Calu3 (cell line): ENCODE results near the gene MARCHF10. TPM values are rescaled to one million over a fixed set of nuclear protein-coding genes. Genes with fewer than 3 reads are reported as not detected.
"Not testable (repeated sequence)": the region's sequence is repeated elsewhere in the genome, so short reads cannot be mapped to it uniquely, and the experiment has no call there.

ENCODE experiments used
- BruUV-seq: library from RNA; stranded (reverse); fragments of 400-500 nt; replicated peaks from 2 replicates; lab custom pipeline; 2021; lab: Mats Ljungman, UMichigan
- CTCF ChIA-PET: fragments of 300-600 bp; sonication (Branson Sonifier 250); formaldehyde crosslinking; loops from one replicate; lab custom pipeline; 2022; ENCODE audit warnings: antibody characterized with exemption; lab: Charles Lee
- DNase-seq: peaks from one replicate; pipeline ENCODE4 v3.0.0; 2022
- H3K27ac Mint-ChIP-seq: one replicate; pipeline ENCODE4 v1.8.0; 2022; ENCODE audit warnings: mixed read lengths; ENCODE audit not compliant: unreplicated experiment
- H3K27me3 Mint-ChIP-seq: one replicate; pipeline ENCODE4 v1.8.0; 2022; ENCODE audit warnings: mixed read lengths; ENCODE audit not compliant: unreplicated experiment
- H3K36me3 Mint-ChIP-seq: one replicate; pipeline ENCODE4 v1.8.0; 2022; ENCODE audit warnings: mild to moderate bottlenecking, moderate library complexity, mixed read lengths; ENCODE audit not compliant: insufficient read depth, unreplicated experiment
- H3K4me1 Mint-ChIP-seq: one replicate; pipeline ENCODE4 v1.8.0; 2022; ENCODE audit warnings: mild to moderate bottlenecking, low read depth, mixed read lengths; ENCODE audit not compliant: unreplicated experiment
- H3K4me3 Mint-ChIP-seq: one replicate; pipeline ENCODE4 v1.8.0; 2022; ENCODE audit warnings: mild to moderate bottlenecking, low read depth, moderate library complexity, mixed read lengths; ENCODE audit not compliant: unreplicated experiment
- H3K9me3 Mint-ChIP-seq: one replicate; pipeline ENCODE4 v1.8.0; 2022; ENCODE audit warnings: low read depth, mixed read lengths; ENCODE audit not compliant: unreplicated experiment
- intact Hi-C: fragments of 100-400 bp; cut with micrococcal nuclease; formaldehyde crosslinking; loops from one replicate; pipeline ENCODE4 v1.10.0; 2022; ENCODE audit not compliant: unreplicated experiment
- total RNA-seq: library from RNA; stranded (reverse); gene quantifications from 2 replicates; pipeline ENCODE4 v1.2.3, GENCODE V29; 2022
- TF ChIP-seq, protein P1 (sequence below): fragments of 200-600 bp; IDR thresholded peaks from one replicate; pipeline ENCODE4 v1.8.0; 2022; ENCODE audit warnings: antibody characterized with exemption; ENCODE audit not compliant: unreplicated experiment

Gene MARCHF10
- total RNA-seq, 1 experiment from 2014 or later: not detected

DNA sequence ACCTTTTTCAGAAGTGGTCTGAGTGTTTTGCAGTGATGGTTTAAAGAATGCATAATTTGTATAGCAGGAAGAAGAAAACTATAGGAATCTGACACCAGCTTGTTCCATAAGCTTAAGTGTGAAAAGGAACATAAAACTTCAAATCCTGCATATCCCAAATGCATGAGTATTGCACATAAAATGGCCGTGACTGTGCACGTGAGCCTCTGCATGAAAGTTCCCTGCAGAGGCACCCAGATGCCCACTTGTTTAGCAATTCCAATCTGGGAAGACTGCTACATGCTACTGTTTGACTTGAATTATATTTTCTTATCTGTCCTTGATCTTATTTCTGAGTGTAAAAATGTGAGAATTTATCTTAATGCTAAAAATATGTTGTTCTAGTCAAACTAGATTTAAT lies 21.5 kb downstream of the MARCHF10 start:
- H3K36me3 Mint-ChIP-seq: peaks cover under 1% of the 10 kb centered on the region
- TF ChIP-seq, protein P1, sequence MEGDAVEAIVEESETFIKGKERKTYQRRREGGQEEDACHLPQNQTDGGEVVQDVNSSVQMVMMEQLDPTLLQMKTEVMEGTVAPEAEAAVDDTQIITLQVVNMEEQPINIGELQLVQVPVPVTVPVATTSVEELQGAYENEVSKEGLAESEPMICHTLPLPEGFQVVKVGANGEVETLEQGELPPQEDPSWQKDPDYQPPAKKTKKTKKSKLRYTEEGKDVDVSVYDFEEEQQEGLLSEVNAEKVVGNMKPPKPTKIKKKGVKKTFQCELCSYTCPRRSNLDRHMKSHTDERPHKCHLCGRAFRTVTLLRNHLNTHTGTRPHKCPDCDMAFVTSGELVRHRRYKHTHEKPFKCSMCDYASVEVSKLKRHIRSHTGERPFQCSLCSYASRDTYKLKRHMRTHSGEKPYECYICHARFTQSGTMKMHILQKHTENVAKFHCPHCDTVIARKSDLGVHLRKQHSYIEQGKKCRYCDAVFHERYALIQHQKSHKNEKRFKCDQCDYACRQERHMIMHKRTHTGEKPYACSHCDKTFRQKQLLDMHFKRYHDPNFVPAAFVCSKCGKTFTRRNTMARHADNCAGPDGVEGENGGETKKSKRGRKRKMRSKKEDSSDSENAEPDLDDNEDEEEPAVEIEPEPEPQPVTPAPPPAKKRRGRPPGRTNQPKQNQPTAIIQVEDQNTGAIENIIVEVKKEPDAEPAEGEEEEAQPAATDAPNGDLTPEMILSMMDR: no peak
- peaks cover 32% of the 10 kb centered on the region for H3K4me1 Mint-ChIP-seq
- no peak overlapping the region for H3K4me3 Mint-ChIP-seq
- no TSS peak for BruUV-seq
- CTCF ChIA-PET: no interaction called here
- DNase-seq: no peak
- intact Hi-C loops: no loop called here
- peaks cover 4% of the 10 kb centered on the region for H3K9me3 Mint-ChIP-seq
- H3K27me3 Mint-ChIP-seq: no peaks in the 10 kb centered on the region
- H3K27ac Mint-ChIP-seq: no peak overlapping the region

DNA sequence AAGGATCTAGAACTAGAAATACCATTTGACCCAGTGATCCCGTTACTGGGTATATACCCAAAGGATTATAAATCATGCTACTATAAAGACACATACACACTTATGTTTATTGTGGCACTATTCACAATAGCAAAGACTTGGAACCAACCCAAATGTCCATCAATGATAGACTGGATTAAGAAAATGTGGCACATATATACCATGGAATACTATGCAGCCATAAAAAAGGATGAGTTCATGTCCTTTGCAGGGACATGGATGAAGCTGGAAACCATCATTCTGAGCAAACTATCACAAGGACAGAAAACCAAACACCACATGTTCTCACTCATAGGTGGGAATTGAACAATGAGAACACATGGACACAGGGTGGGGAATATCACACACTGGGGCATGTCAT lies 22.1 kb downstream of the MARCHF10 start:
- DNase-seq, H3K36me3 Mint-ChIP-seq, H3K9me3 Mint-ChIP-seq, H3K4me3 Mint-ChIP-seq, CTCF ChIA-PET, H3K27ac Mint-ChIP-seq, intact Hi-C loops, H3K27me3 Mint-ChIP-seq, BruUV-seq: not testable (repeated sequence)
- peaks cover 26% of the 10 kb centered on the region for H3K4me1 Mint-ChIP-seq

DNA sequence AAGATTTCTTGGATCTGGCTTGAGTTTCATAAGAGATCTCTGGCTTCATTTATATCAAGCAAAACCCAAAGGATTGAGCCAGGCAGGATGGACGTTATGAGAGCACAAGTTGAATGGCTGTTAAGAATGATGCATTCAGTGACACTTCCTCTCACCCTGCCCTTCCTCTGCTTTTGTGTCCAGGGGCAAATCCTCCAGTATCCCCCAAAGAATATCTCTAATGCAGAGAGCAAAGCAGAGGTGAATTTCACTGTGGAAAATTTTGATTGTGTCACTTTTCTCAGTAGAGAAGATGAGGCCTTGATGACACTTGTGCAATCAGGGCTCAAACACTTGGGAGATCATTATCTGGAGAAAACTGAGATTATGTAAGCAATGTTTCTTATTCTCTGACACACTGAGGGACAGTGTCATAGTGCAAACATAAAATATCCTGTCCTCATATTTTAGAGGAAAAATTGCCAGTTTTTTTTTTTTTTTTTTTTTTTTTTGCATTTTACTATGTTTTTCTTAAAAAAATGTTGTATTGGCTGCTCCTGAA lies 25.3 kb downstream of the MARCHF10 start:
- Mint-ChIP-seq H3K4me1 (peaks cover 37% of the 10 kb centered on the region), H3K9me3 (peaks cover 4% of the 10 kb centered on the region), H3K27ac (no peak overlapping the region), H3K4me3 (no peak overlapping the region), H3K36me3 (peaks cover 7% of the 10 kb centered on the region), H3K27me3 (no peaks in the 10 kb centered on the region)
- TF ChIP-seq, protein P1: no peak
- intact Hi-C loops: no loop called here
- no peak for DNase-seq
- CTCF ChIA-PET: no interaction called here
- no TSS peak for BruUV-seq

- intact Hi-C loops: no loop called here
- BruUV-seq: no TSS peak
- CTCF ChIA-PET: no interaction called here
- Mint-ChIP-seq H3K36me3 (peaks cover 7% of the 10 kb centered on the region), H3K9me3 (peaks cover 4% of the 10 kb centered on the region), H3K27ac (no peak overlapping the region), H3K27me3 (no peaks in the 10 kb centered on the region), H3K4me1 (peaks cover 29% of the 10 kb centered on the region), H3K4me3 (no peak overlapping the region)
- no peak for DNase-seq
- TF ChIP-seq, protein P1: no peak
These were observed 26.3 kb downstream of the MARCHF10 start for GRCh38 chr17:62781831-62782251.

GRCh38 chr17:62781356-62781755 lies 26.8 kb downstream of the MARCHF10 start:
- Mint-ChIP-seq H3K27me3 (no peaks in the 10 kb centered on the region), H3K27ac (no peak overlapping the region), H3K36me3 (peaks cover 7% of the 10 kb centered on the region), H3K4me1 (peaks cover 28% of the 10 kb centered on the region), H3K4me3 (no peak overlapping the region), H3K9me3 (peaks cover 4% of the 10 kb centered on the region)
- TF ChIP-seq, protein P1: no peak
- intact Hi-C loops: no loop called here
- BruUV-seq: no TSS peak
- no peak for DNase-seq
- CTCF ChIA-PET: no interaction called here
